ENCODE results near the gene GANC.
"Not testable (repeated sequence)": the region's sequence is repeated elsewhere in the genome, so short reads cannot be mapped to it uniquely, and the experiment has no call there.

Gene GANC

GRCh38 chr15:42286445-42287029 is 13.5 kb downstream of the GANC start:
- H3K27ac ChIP-seq: no peak overlapping the region
- no peaks in the 10 kb centered on the region for H3K79me2 ChIP-seq (ENCODE audit: insufficient read depth, low read depth)
- no peak overlapping the region for H2AFZ ChIP-seq (ENCODE audit: low read depth)
- no peak overlapping the region for H3K4me2 ChIP-seq
- TF ChIP-seq, protein P1, sequence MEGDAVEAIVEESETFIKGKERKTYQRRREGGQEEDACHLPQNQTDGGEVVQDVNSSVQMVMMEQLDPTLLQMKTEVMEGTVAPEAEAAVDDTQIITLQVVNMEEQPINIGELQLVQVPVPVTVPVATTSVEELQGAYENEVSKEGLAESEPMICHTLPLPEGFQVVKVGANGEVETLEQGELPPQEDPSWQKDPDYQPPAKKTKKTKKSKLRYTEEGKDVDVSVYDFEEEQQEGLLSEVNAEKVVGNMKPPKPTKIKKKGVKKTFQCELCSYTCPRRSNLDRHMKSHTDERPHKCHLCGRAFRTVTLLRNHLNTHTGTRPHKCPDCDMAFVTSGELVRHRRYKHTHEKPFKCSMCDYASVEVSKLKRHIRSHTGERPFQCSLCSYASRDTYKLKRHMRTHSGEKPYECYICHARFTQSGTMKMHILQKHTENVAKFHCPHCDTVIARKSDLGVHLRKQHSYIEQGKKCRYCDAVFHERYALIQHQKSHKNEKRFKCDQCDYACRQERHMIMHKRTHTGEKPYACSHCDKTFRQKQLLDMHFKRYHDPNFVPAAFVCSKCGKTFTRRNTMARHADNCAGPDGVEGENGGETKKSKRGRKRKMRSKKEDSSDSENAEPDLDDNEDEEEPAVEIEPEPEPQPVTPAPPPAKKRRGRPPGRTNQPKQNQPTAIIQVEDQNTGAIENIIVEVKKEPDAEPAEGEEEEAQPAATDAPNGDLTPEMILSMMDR (conservative IDR thresholded peaks at IDR 0.05; ENCODE audit: low read depth, low read length): no peak
- H3K4me1 ChIP-seq (ENCODE audit: low read depth, poor library complexity, severe bottlenecking): peaks cover 13% of the 10 kb centered on the region
- H3K27me3 ChIP-seq (ENCODE audit: insufficient read depth, low read depth): no peaks in the 10 kb centered on the region
- H3K4me3 ChIP-seq (IDR thresholded peaks at IDR 0.05; ENCODE audit: insufficient read depth, low read depth, low read length): no peak overlapping the region
- H4K20me1 ChIP-seq (ENCODE audit: insufficient read depth): no peaks in the 10 kb centered on the region
- H3K9ac ChIP-seq: no peak overlapping the region
- H3K36me3 ChIP-seq (ENCODE audit: insufficient read depth): no peaks in the 10 kb centered on the region

GRCh38 chr15:42287931-42288330 is 14.9 kb downstream of the GANC start:
- Histone ChIP-seq H3K4me3 (IDR thresholded peaks at IDR 0.05; ENCODE audit: insufficient read depth, low read depth, low read length) (no peak overlapping the region), H3K9ac (no peak overlapping the region), H3K36me3 (ENCODE audit: insufficient read depth) (no peaks in the 10 kb centered on the region), H3K79me2 (ENCODE audit: insufficient read depth, low read depth) (no peaks in the 10 kb centered on the region), H3K4me2 (no peak overlapping the region), H4K20me1 (ENCODE audit: insufficient read depth) (no peaks in the 10 kb centered on the region), H3K4me1 (ENCODE audit: low read depth, poor library complexity, severe bottlenecking) (peaks cover 1% of the 10 kb centered on the region), H3K27ac (no peak overlapping the region), H3K27me3 (ENCODE audit: insufficient read depth, low read depth) (no peaks in the 10 kb centered on the region), H2AFZ (ENCODE audit: low read depth) (no peak overlapping the region)
- TF ChIP-seq, protein P1 (conservative IDR thresholded peaks at IDR 0.05; ENCODE audit: low read depth, low read length): no peak

GRCh38 chr15:42289166-42289565 is 16.2 kb downstream of the GANC start:
- no peak overlapping the region for H3K4me2 ChIP-seq
- H2AFZ ChIP-seq (ENCODE audit: low read depth): no peak overlapping the region
- no peak overlapping the region for H3K27ac ChIP-seq
- TF ChIP-seq, protein P1 (conservative IDR thresholded peaks at IDR 0.05; ENCODE audit: low read depth, low read length): no peak
- no peaks in the 10 kb centered on the region for H3K4me1 ChIP-seq (ENCODE audit: low read depth, poor library complexity, severe bottlenecking)
- H3K27me3 ChIP-seq (ENCODE audit: insufficient read depth, low read depth): no peaks in the 10 kb centered on the region
- H3K4me3 ChIP-seq (IDR thresholded peaks at IDR 0.05; ENCODE audit: insufficient read depth, low read depth, low read length): no peak overlapping the region
- no peaks in the 10 kb centered on the region for H3K36me3 ChIP-seq (ENCODE audit: insufficient read depth)
- H4K20me1 ChIP-seq (ENCODE audit: insufficient read depth): no peaks in the 10 kb centered on the region
- H3K9ac ChIP-seq: no peak overlapping the region
- H3K79me2 ChIP-seq (ENCODE audit: insufficient read depth, low read depth): no peaks in the 10 kb centered on the region

DNA sequence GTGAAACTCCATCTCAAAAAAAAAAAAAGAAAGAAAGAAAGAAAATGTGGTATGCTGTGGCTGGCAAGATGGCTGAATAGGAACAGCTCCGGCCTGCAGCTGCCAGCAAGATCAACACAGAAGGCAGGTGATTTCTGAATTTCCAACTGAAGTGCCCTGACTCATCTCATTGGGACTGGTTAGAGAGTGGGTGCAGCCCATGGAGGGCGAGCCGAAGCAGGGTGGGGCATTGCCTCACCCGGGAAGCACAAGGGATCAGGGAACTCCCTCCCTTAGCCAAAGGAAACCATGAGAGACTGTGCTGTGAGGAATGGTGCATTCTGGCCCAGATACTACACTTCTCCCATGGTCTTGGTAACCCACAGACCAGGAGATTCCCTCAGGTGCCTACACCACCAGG is 28.0 kb downstream of the GANC start:
- not testable (repeated sequence) for H4K20me1 ChIP-seq (ENCODE audit: insufficient read depth); H3K27ac ChIP-seq; H3K9ac ChIP-seq; H3K36me3 ChIP-seq (ENCODE audit: insufficient read depth); H3K4me2 ChIP-seq; H3K4me3 ChIP-seq (IDR thresholded peaks at IDR 0.05; ENCODE audit: insufficient read depth, low read depth, low read length); H3K27me3 ChIP-seq (ENCODE audit: insufficient read depth, low read depth); H3K79me2 ChIP-seq (ENCODE audit: insufficient read depth, low read depth); H3K4me1 ChIP-seq (ENCODE audit: low read depth, poor library complexity, severe bottlenecking); H2AFZ ChIP-seq (ENCODE audit: low read depth)

- no peaks in the 10 kb centered on the region for H3K27me3 ChIP-seq (ENCODE audit: insufficient read depth, low read depth)
- no peaks in the 10 kb centered on the region for H4K20me1 ChIP-seq (ENCODE audit: insufficient read depth)
- H3K9ac ChIP-seq: no peak overlapping the region
- H3K4me3 ChIP-seq (IDR thresholded peaks at IDR 0.05; ENCODE audit: insufficient read depth, low read depth, low read length): no peak overlapping the region
- H3K36me3 ChIP-seq (ENCODE audit: insufficient read depth): no peaks in the 10 kb centered on the region
- TF ChIP-seq, protein P1 (conservative IDR thresholded peaks at IDR 0.05; ENCODE audit: low read depth, low read length): no peak
- no peaks in the 10 kb centered on the region for H3K79me2 ChIP-seq (ENCODE audit: insufficient read depth, low read depth)
- H2AFZ ChIP-seq (ENCODE audit: low read depth): no peak overlapping the region
- no peak overlapping the region for H3K4me2 ChIP-seq
- no peaks in the 10 kb centered on the region for H3K4me1 ChIP-seq (ENCODE audit: low read depth, poor library complexity, severe bottlenecking)
- no peak overlapping the region for H3K27ac ChIP-seq
Measured at GRCh38 chr15:42306681-42307080, 33.7 kb downstream of the GANC start.

Measured in KMS-11 (cell line).